Mesenchymal stem cell (in vitro differentiated cells and primary cell): ENCODE measurements around the gene ORAI3.

Experiments
- DNase-seq: peaks from one replicate; pipeline ENCODE4 v3.0.0-alpha.2; 2013
- H2AFZ ChIP-seq: one replicate; pipeline ENCODE4 v1.6.1; 2013; ENCODE audit warnings: low read depth, mild to moderate bottlenecking, control low read depth, inconsistent platforms, low read length, moderate library complexity
- H2AK5ac ChIP-seq: 2 replicates; pipeline ENCODE4 v1.6.1; 2013; ENCODE audit warnings: low read length, moderate library complexity, mild to moderate bottlenecking, inconsistent platforms; ENCODE audit not compliant: severe bottlenecking
- H2BK120ac ChIP-seq: one replicate; pipeline ENCODE4 v1.6.1; 2013; ENCODE audit warnings: low read depth, mild to moderate bottlenecking, inconsistent platforms, low read length, moderate library complexity
- H2BK12ac ChIP-seq, 2 experiments: one replicate each; pipeline ENCODE4 v1.6.1; 2013; ENCODE audit warnings: inconsistent platforms in 2 of 2, low read length in 2 of 2, mild to moderate bottlenecking in 2 of 2, moderate library complexity in 2 of 2, control low read depth in 1 of 2
- H2BK15ac ChIP-seq: one replicate; pipeline ENCODE4 v1.6.1; 2013; ENCODE audit warnings: mild to moderate bottlenecking, low read depth, inconsistent platforms; ENCODE audit not compliant: poor library complexity, severe bottlenecking
- H2BK5ac ChIP-seq: 2 replicates; pipeline ENCODE4 v1.6.1; 2013; ENCODE audit warnings: low read depth, mild to moderate bottlenecking, low read length, control low read depth, inconsistent platforms; ENCODE audit not compliant: poor library complexity, severe bottlenecking
- H3K14ac ChIP-seq, 2 experiments: one replicate each; pipeline ENCODE4 v1.6.1; 2013; ENCODE audit warnings: inconsistent platforms in 2 of 2, low read length in 2 of 2, control low read depth in 1 of 2, mild to moderate bottlenecking in 1 of 2, moderate library complexity in 1 of 2
- H3K18ac ChIP-seq, 2 experiments: one replicate each; pipeline ENCODE4 v1.6.1; 2013; ENCODE audit warnings: inconsistent platforms in 2 of 2, low read length in 2 of 2, control low read depth in 1 of 2, low read depth in 1 of 2, mild to moderate bottlenecking in 1 of 2
- H3K23ac ChIP-seq, 2 experiments: one replicate each; pipeline ENCODE4 v1.6.1; 2013; ENCODE audit warnings: inconsistent platforms in 2 of 2, low read length in 2 of 2, mild to moderate bottlenecking in 2 of 2, moderate library complexity in 2 of 2, control low read depth in 1 of 2
- H3K27ac ChIP-seq: 2 replicates; pipeline ENCODE4 v1.5.1; 2013; ENCODE audit warnings: mild to moderate bottlenecking, moderate library complexity, low read length, control low read depth, inconsistent platforms; ENCODE audit not compliant: poor library complexity, severe bottlenecking
- H3K27me3 ChIP-seq, 2 experiments: 2 replicates each; pipeline versions ENCODE4 v1.6.1 to v1.7.0; 2013; ENCODE audit warnings: low read length in 2 of 2, mild to moderate bottlenecking in 2 of 2, moderate library complexity in 2 of 2, control low read depth in 1 of 2, inconsistent platforms in 1 of 2; ENCODE audit not compliant: control insufficient read depth in 1 of 2, insufficient read depth in 1 of 2
- H3K36me3 ChIP-seq, 2 experiments: 2 replicates each; pipeline versions ENCODE4 v1.6.1 to v1.7.0; 2013; ENCODE audit warnings: low read length in 2 of 2, control low read depth in 1 of 2, inconsistent platforms in 1 of 2, low read depth in 1 of 2, mild to moderate bottlenecking in 1 of 2; ENCODE audit not compliant: insufficient read depth in 2 of 2, control insufficient read depth in 1 of 2
- H3K4ac ChIP-seq, 2 experiments: one replicate each; pipeline ENCODE4 v1.6.1; 2013; ENCODE audit warnings: inconsistent platforms in 2 of 2, low read length in 2 of 2, mild to moderate bottlenecking in 2 of 2, moderate library complexity in 2 of 2, control low read depth in 1 of 2, low read depth in 1 of 2
- H3K4me1 ChIP-seq: 2 replicates; pipeline ENCODE4 v1.6.1; 2013; ENCODE audit warnings: low read depth, low read length, control low read depth; ENCODE audit not compliant: control insufficient read depth, insufficient read depth
- H3K4me2 ChIP-seq: 2 replicates; pipeline ENCODE4 v1.6.1; 2013; ENCODE audit warnings: low read length, mild to moderate bottlenecking, inconsistent platforms; ENCODE audit not compliant: poor library complexity, severe bottlenecking
- H3K4me3 ChIP-seq, 2 experiments: 2 replicates each; pipeline versions ENCODE4 v1.5.1 to v1.7.0; 2013; ENCODE audit warnings: low read length in 2 of 2, mild to moderate bottlenecking in 2 of 2, control low read depth in 1 of 2, low read depth in 1 of 2; ENCODE audit not compliant: insufficient read depth in 1 of 2
- H3K79me1 ChIP-seq: replicated peaks from 2 replicates; pipeline ENCODE4 v1.6.1; 2013; ENCODE audit warnings: mild to moderate bottlenecking, control low read depth, low read length, inconsistent platforms; ENCODE audit not compliant: poor library complexity, severe bottlenecking
- H3K9ac ChIP-seq: 2 replicates; pipeline ENCODE4 v1.7.0; 2013; ENCODE audit warnings: mild to moderate bottlenecking, low read length, moderate library complexity
- H3K9me3 ChIP-seq: 2 replicates; pipeline ENCODE4 v1.7.0; 2013; ENCODE audit warnings: mild to moderate bottlenecking, low read length; ENCODE audit not compliant: control insufficient read depth
- H4K8ac ChIP-seq: one replicate; pipeline ENCODE4 v1.6.1; 2013; ENCODE audit warnings: inconsistent platforms, mild to moderate bottlenecking, low read length, moderate library complexity
- H4K91ac ChIP-seq: one replicate; pipeline ENCODE4 v1.6.1; 2013; ENCODE audit warnings: mild to moderate bottlenecking, low read length, inconsistent platforms
- WGBS: methylation state at CpG from one replicate; pipeline ENCODE4 v1.1.7; 2013; ENCODE audit warnings: mixed read lengths; 5-methylcytosine and 5-hydroxymethylcytosine counted together

The ORAI3 gene

DNA sequence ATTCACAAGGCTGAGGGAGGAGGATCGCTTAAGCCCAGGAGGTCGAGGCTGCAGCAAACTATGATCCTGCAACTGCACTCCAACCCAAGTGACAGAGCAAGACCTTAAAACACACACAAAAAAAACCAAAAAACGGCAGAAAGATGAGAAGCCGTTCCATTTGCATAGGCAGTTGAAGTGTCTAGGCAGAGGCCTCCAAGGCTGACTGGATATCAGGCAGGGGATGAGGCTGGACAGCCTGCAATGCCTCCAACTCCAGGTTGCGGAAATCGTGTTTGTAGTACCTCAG is 27.5 kb upstream of the ORAI3 start:
- peaks cover 16% of the 10 kb centered on the region for H3K4me1 ChIP-seq
- H3K9me3 ChIP-seq, result no peaks in the 10 kb centered on the region
- H3K4ac ChIP-seq, result no peak overlapping the region
- peak overlapping the region in 1 of 2 experiments; percentile 99 for H3K4me3 ChIP-seq
- H3K27me3 ChIP-seq, result no peaks in the 10 kb centered on the region
- no peak overlapping the region for H3K18ac ChIP-seq
- H3K79me1 ChIP-seq, result peaks cover 13% of the 10 kb centered on the region
- H2BK120ac ChIP-seq, result no peak overlapping the region
- no peak overlapping the region for H3K23ac ChIP-seq
- H3K9ac ChIP-seq, result peak overlapping the region; percentile 95
- H2BK12ac ChIP-seq, result no peak overlapping the region
- DNase-seq, result no peak
- no peak overlapping the region for H4K91ac ChIP-seq
- H3K36me3 ChIP-seq, result peaks cover 6 to 14% of the 10 kb centered on the region in 2 experiments
- peak overlapping the region; percentile 86 for H3K4me2 ChIP-seq
- peak overlapping the region; percentile 31 for H4K8ac ChIP-seq
- H2AFZ ChIP-seq, result no peak overlapping the region
- no peak overlapping the region for H2BK5ac ChIP-seq
- WGBS, result 4% methylated on average over 4 of the region's 6 CpGs
- H2BK15ac ChIP-seq, result no peak overlapping the region
- no peak overlapping the region for H2AK5ac ChIP-seq
- H3K27ac ChIP-seq, result no peak overlapping the region
- no peak overlapping the region for H3K14ac ChIP-seq

DNA sequence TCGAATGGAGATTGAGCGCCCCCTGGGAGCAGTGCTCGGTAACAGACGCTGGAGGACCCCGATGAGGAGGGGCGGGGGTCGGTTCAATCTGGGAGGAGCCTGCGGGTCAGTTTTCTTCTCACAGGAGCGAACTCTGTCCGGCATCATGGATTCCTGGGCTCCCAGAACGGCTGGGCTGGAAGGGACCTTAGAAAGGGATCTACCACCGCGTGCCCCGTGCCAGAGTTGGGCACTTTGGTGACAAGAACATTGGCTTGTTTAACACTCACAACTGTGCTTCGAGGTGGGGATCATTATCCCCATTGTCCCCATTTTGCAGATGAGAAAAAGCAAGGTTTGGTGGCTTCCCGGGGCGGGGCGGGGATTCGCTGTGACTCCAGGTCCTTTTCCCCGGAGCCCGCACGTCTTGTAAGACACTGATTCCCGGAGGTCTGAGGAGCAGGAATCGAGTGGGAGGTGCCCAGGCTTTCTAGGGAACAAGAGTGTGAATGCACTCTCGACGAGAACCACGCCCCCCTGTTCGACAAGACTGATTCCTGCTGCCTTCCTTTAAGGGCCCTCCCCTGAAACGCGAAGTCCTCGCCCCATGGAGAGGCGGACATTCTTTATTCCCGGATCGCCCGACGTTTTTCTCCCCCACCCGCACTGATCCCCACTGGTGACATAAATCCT is 27.0 kb upstream of the ORAI3 start:
- under 1% methylated on average over 37 of the region's 37 CpGs for WGBS
- peak; percentile 97 for DNase-seq

DNA sequence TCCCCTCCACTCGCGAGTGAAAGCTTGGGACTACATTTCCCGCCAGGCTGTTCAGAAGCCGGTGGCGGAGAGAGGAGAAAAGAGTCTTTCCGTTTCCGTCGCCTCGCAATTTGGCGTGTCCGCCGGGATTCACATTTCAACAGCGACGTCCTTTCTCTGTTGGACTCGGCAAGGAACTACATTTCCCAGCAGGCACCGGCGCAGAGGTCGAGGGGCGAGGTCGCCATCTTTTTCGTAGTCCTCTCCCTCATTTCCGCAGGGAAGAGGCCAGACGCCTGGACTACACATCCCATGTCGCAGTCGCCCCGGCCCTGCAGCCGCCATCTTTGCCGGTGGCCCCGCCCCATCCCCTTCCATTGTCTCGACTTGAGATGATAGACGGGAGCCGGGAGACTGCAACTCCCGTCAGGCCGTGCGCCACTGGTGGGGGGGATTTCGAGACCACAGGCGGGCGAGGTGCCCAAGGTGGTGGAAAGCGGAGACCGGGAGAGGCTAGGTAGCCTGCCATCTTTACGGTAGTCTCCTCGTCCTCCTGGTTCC is 26.4 kb upstream of the ORAI3 start:
- peak overlapping the region; percentile 66 for H4K8ac ChIP-seq
- H3K9ac ChIP-seq, result peak overlapping the region; percentile 95
- peaks cover 22% of the 10 kb centered on the region for H3K4me1 ChIP-seq
- H3K79me1 ChIP-seq, result peaks cover 24% of the 10 kb centered on the region
- H3K4me2 ChIP-seq, result peak overlapping the region; percentile 86
- no peak overlapping the region for H3K14ac ChIP-seq
- H3K18ac ChIP-seq, result peak overlapping the region; percentile 78 to 96
- H3K4ac ChIP-seq, result peak overlapping the region; percentile 35 to 92
- 0% methylated on average over 40 of the region's 42 CpGs for WGBS
- no peak overlapping the region for H2BK120ac ChIP-seq
- peak; percentile 100 for DNase-seq
- H3K4me3 ChIP-seq, result peak overlapping the region; percentile 79 to 99
- H2BK12ac ChIP-seq, result peak overlapping the region in 1 of 2 experiments; percentile 7
- H3K27ac ChIP-seq, result peak overlapping the region; percentile 88
- H3K27me3 ChIP-seq, result no peaks in the 10 kb centered on the region
- H3K36me3 ChIP-seq, result peaks cover 17 to 25% of the 10 kb centered on the region in 2 experiments
- no peak overlapping the region for H2BK15ac ChIP-seq
- peak overlapping the region; percentile 88 for H4K91ac ChIP-seq
- H2AK5ac ChIP-seq, result no peak overlapping the region
- H2BK5ac ChIP-seq, result peak overlapping the region; percentile 2
- no peaks in the 10 kb centered on the region for H3K9me3 ChIP-seq
- H2AFZ ChIP-seq, result peak overlapping the region; percentile 55
- no peak overlapping the region for H3K23ac ChIP-seq

More for the DNA sequence above, 27.0 kb upstream of the ORAI3 start:
- peak overlapping the region in 1 of 2 experiments; percentile 33 for H2BK12ac ChIP-seq
- no peaks in the 10 kb centered on the region for H3K9me3 ChIP-seq
- H2BK15ac ChIP-seq, result no peak overlapping the region
- H4K8ac ChIP-seq, result peak overlapping the region; percentile 24
- peak overlapping the region; percentile 40 for H4K91ac ChIP-seq
- H3K14ac ChIP-seq, result peak overlapping the region in 1 of 2 experiments; percentile 28
- peaks cover 18% of the 10 kb centered on the region for H3K79me1 ChIP-seq
- no peak overlapping the region for H2BK120ac ChIP-seq
- H3K36me3 ChIP-seq, result peaks cover 11 to 19% of the 10 kb centered on the region in 2 experiments
- peak overlapping the region; percentile 95 for H3K9ac ChIP-seq
- peak overlapping the region; percentile 57 to 99 for H3K4me3 ChIP-seq
- peak overlapping the region; percentile 87 for H3K27ac ChIP-seq
- no peak overlapping the region for H2AK5ac ChIP-seq
- H3K4ac ChIP-seq, result peak overlapping the region; percentile 49 to 69
- peak overlapping the region; percentile 48 for H2BK5ac ChIP-seq
- H3K4me1 ChIP-seq, result peaks cover 17% of the 10 kb centered on the region
- H3K23ac ChIP-seq, result no peak overlapping the region
- peak overlapping the region; percentile 40 to 94 for H3K18ac ChIP-seq
- H2AFZ ChIP-seq, result no peak overlapping the region
- H3K27me3 ChIP-seq, result no peaks in the 10 kb centered on the region
- peak overlapping the region; percentile 86 for H3K4me2 ChIP-seq

DNA sequence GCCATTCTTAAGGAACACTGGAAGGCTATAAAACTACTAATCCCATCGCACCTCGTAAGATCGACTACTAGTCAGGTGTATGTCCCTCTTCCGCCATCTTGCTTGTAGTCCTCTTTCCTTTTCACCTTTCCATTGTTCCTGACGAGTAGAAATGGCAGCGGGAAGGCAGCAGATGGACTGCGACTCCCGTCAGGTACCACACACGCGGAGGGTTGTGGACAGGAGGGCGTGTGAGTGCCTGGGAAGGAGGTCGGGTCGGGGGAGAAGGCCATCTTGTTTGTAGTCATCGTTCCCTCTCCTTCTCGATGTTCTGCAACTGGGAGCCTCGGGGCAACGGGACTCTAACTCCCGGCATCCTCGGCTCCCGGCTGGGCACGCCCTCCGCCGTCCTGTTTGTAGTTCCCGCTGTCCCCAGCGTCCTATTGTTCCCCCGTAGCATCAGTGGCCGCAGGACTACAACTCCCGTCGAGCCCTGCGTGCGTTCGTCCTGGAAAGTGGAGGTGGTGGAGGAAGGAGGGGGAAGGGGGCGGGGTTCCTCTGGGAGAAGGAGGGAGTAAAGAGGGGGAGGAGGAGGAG is 25.8 kb upstream of the ORAI3 start:
- Histone ChIP-seq H3K18ac (peak overlapping the region; percentile 78 to 96), H3K27me3 (no peaks in the 10 kb centered on the region), H3K4me2 (peak overlapping the region; percentile 5), H4K91ac (peak overlapping the region; percentile 88), H4K8ac (peak overlapping the region; percentile 66), H3K9ac (peak overlapping the region; percentile 95), H2BK120ac (peak overlapping the region; percentile 29), H3K36me3 (peaks cover 17 to 30% of the 10 kb centered on the region in 2 experiments), H3K27ac (peak overlapping the region; percentile 88), H2BK15ac (no peak overlapping the region), H2AFZ (peak overlapping the region; percentile 65), H3K23ac (no peak overlapping the region), H3K9me3 (no peaks in the 10 kb centered on the region), H3K4me3 (peak overlapping the region; percentile 79 to 99), H2BK12ac (peak overlapping the region; percentile 7 to 95), H3K4me1 (peaks cover 27% of the 10 kb centered on the region), H3K4ac (peak overlapping the region; percentile 90 to 92), H3K14ac (peak overlapping the region in 1 of 2 experiments; percentile 61), H2BK5ac (peak overlapping the region; percentile 2), H2AK5ac (no peak overlapping the region), H3K79me1 (peaks cover 27% of the 10 kb centered on the region)
- peak; percentile 100 for DNase-seq
- WGBS, result under 1% methylated on average over 28 of the region's 33 CpGs
